ENCODE data around the gene PELI2. TPM values are rescaled to one million over a fixed set of nuclear protein-coding genes. Genes with fewer than 3 reads are reported as not detected.

Gene PELI2
- total RNA-seq, 1 experiment from 2014 or later: 2.0 TPM

- no peak for TF ChIP-seq REST (IDR thresholded peaks at IDR 0.05; ENCODE audit: low read depth)
- TF ChIP-seq ZFX (IDR thresholded peaks at IDR 0.05): no peak
- no peak for TF ChIP-seq CTCF (IDR thresholded peaks at IDR 0.05 in 2 of 3, conservative IDR thresholded peaks at IDR 0.05 in 1 of 3; ENCODE audit: borderline replicate concordance in 1 of 3, insufficient read depth in 1 of 3, low read depth in 2 of 3, low read length in 2 of 3)
- no peak for TF ChIP-seq CBX3 (IDR thresholded peaks at IDR 0.05; ENCODE audit: low read depth)
Measured at GRCh38 chr14:56172074-56172473, 53.9 kb downstream of the PELI2 start (continued).

GRCh38 chr14:56172571-56172971 is 54.4 kb downstream of the PELI2 start:
- Histone ChIP-seq H3K4me3 (replicated peaks in 1 of 2; ENCODE audit: low read depth in 1 of 2, low read length in 2 of 2) (no peak overlapping the region), H3K4me2 (ENCODE audit: low read length) (no peak overlapping the region), H3K27me3 (ENCODE audit: insufficient read depth, low read length) (peaks cover 5% of the 10 kb centered on the region; the same call in 1 of the 2 replicates), H3K36me3 (ENCODE audit: control insufficient read depth in 1 of 2, insufficient read depth in 2 of 2, low read length in 2 of 2) (no peaks in the 10 kb centered on the region), H3K27ac (ENCODE audit: low read depth, low read length) (no peak overlapping the region), H4K20me1 (ENCODE audit: insufficient read depth) (no peaks in the 10 kb centered on the region), H3K9ac (ENCODE audit: low read length) (no peak overlapping the region), H2AFZ (ENCODE audit: low read depth, low read length, poor library complexity, severe bottlenecking) (no peak overlapping the region), H3K9me2 (ENCODE audit: insufficient read depth) (no peaks in the 10 kb centered on the region), H3K9me3 (ENCODE audit: control insufficient read depth in 1 of 2, insufficient read depth in 1 of 2, low read depth in 1 of 2, low read length in 2 of 2) (no peaks in the 10 kb centered on the region), H3K4me1 (ENCODE audit: control insufficient read depth in 1 of 2, insufficient read depth in 2 of 2, low read length in 2 of 2) (peaks cover 2 to 5% of the 10 kb centered on the region in 2 experiments; a peak in 2 of 4 replicates), H3K79me2 (ENCODE audit: insufficient read depth, low read length) (no peaks in the 10 kb centered on the region)
- intact Hi-C loops (cut with micrococcal nuclease): no loop called here
- TF ChIP-seq POLR2A (IDR thresholded peaks at IDR 0.05; ENCODE audit: borderline replicate concordance, extremely low read depth, insufficient read depth, insufficient read length) (no peak), JUND (IDR thresholded peaks at IDR 0.05) (0 out of 2 replicates have a peak, but pooled peaks have one; percentile 10), MAX (IDR thresholded peaks at IDR 0.05) (no peak), ELF1 (IDR thresholded peaks at IDR 0.05; ENCODE audit: borderline replicate concordance, low read depth) (no peak)
- CTCF ChIA-PET: no interaction called here
- RAD21 ChIA-PET (ENCODE audit: low non-redundant PET in 1 of 2, low total read pairs in 2 of 2, uncharacterized antibody in 2 of 2, unreplicated experiment in 2 of 2): no interaction called here
- no peak for DNase-seq (ENCODE audit: low read depth, low spot score)
- POLR2A ChIA-PET: no interaction called here
- BruUV-seq (replicated peaks): no TSS peak
- no peak for ATAC-seq
